SK-N-SH (cell line): ENCODE measurements around the gene DPEP1. TPM values are rescaled to one million over a fixed set of nuclear protein-coding genes. Genes with fewer than 3 reads are reported as not detected.

Experiments used
- CTCF ChIA-PET: fragments of 300-600, 350-600 bp; formaldehyde crosslinking; extraction: SDS; loops from one replicate; lab custom pipeline; 2021; lab: Yijun Ruan, JAX
- POLR2A ChIA-PET: fragments of 350-600 bp; sonication (Branson Sonifier 250); formaldehyde crosslinking; extraction: SDS; loops from one replicate; lab custom pipeline; 2020; ENCODE audit warnings: antibody characterized with exemption, inconsistent platforms; lab: Yijun Ruan, JAX
- DNase-seq: peaks from one replicate; pipeline ENCODE4 v3.0.0; 2012
- H2AFZ ChIP-seq: fragments of 200-600 bp; sonication (generic); 2 replicates; pipeline ENCODE4 v1.8.1; 2016; ENCODE audit warnings: antibody characterized with exemption, mild to moderate bottlenecking, low read depth
- H3F3A ChIP-seq: fragments of 200-600 bp; sonication (generic); replicated peaks from 2 replicates; pipeline ENCODE3; 2016; ENCODE audit warnings: antibody characterized with exemption, mild to moderate bottlenecking; ENCODE audit not compliant: insufficient read depth
- H3K27ac ChIP-seq, 2 experiments: fragments of 200-500 bp in 1 of 2; fragments of 200-600 bp in 1 of 2; sonication (Bioruptor generic) in 1 of 2; sonication (generic), shearing (Covaris generic) in 1 of 2; 2 replicates each; pipeline versions ENCODE4 v1.5.1 to v1.6.1; 2014 to 2016; ENCODE audit warnings: low read depth in 2 of 2, inconsistent platforms in 1 of 2, low read length in 1 of 2, mild to moderate bottlenecking in 1 of 2, mixed read lengths in 1 of 2
- H3K27me3 ChIP-seq: fragments of 200-600 bp; sonication (generic), shearing (Covaris generic); 2 replicates; pipeline ENCODE4 v1.6.1; 2016; ENCODE audit warnings: mixed run types; ENCODE audit not compliant: insufficient read depth
- H3K36me3 ChIP-seq, 2 experiments: fragments of 200-500 bp in 1 of 2; fragments of 200-600 bp in 1 of 2; sonication (Bioruptor generic) in 1 of 2; sonication (generic) in 1 of 2; replicated peaks in 1 of 2; 2 replicates each; pipeline versions ENCODE3 to v1.5.1; 2014 to 2016; ENCODE audit warnings: low read length in 1 of 2, mild to moderate bottlenecking in 1 of 2; ENCODE audit not compliant: insufficient read depth in 2 of 2, control insufficient read depth in 1 of 2
- H3K4me1 ChIP-seq, 2 experiments: fragments of 200-500 bp in 1 of 2; fragments of 200-600 bp in 1 of 2; sonication (Bioruptor generic) in 1 of 2; sonication (generic), shearing (Covaris generic) in 1 of 2; 2 replicates each; pipeline versions ENCODE4 v1.5.1 to v1.6.1; 2014 to 2016; ENCODE audit warnings: low read depth in 1 of 2, low read length in 1 of 2, mixed run types in 1 of 2; ENCODE audit not compliant: insufficient read depth in 2 of 2, control insufficient read depth in 1 of 2
- H3K4me2 ChIP-seq: fragments of 200-600 bp; sonication (generic), shearing (Covaris generic); 2 replicates; pipeline ENCODE4 v1.6.1; 2017; ENCODE audit warnings: mixed run types
- H3K4me3 ChIP-seq, 2 experiments: fragments of 200-500 bp in 1 of 2; fragments of 200-600 bp in 1 of 2; sonication (Bioruptor generic) in 1 of 2; sonication (generic), shearing (Covaris generic) in 1 of 2; 2 replicates each; pipeline versions ENCODE4 v1.5.1 to v1.8.1; 2014 to 2016; ENCODE audit warnings: low read depth in 2 of 2, inconsistent platforms in 1 of 2, low read length in 1 of 2, mild to moderate bottlenecking in 1 of 2, mixed read lengths in 1 of 2, moderate library complexity in 1 of 2
- H3K79me2 ChIP-seq: fragments of 200-600 bp; sonication (generic); 2 replicates; pipeline ENCODE4 v1.8.1; 2017; ENCODE audit warnings: mild to moderate bottlenecking; ENCODE audit not compliant: insufficient read depth
- H3K9ac ChIP-seq: fragments of 200-600 bp; sonication (generic); 2 replicates; pipeline ENCODE4 v1.6.1; 2017; ENCODE audit warnings: mixed run types
- H3K9me2 ChIP-seq: fragments of 200-600 bp; sonication (generic); 2 replicates; pipeline ENCODE4 v1.6.1; 2017; ENCODE audit warnings: mixed run types
- H3K9me3 ChIP-seq: fragments of 200-600 bp; sonication (generic); 2 replicates; pipeline ENCODE4 v1.6.1; 2017; ENCODE audit warnings: mixed run types, mild to moderate bottlenecking, moderate library complexity
- H4K20me1 ChIP-seq: fragments of 200-600 bp; sonication (generic); 2 replicates; pipeline ENCODE4 v1.6.1; 2017; ENCODE audit warnings: mild to moderate bottlenecking, mixed run types; ENCODE audit not compliant: insufficient read depth
- CTCF ChIP-seq: fragments of 200-600 bp; sonication (generic); IDR thresholded peaks from 2 replicates; pipeline ENCODE4 v1.6.1; 2017; ENCODE audit warnings: antibody characterized with exemption, mild to moderate bottlenecking, moderate library complexity
- ELF1 ChIP-seq: IDR thresholded peaks from 2 replicates; pipeline ENCODE4 v1.4.0; 2012
- FOSL2 ChIP-seq: IDR thresholded peaks from 2 replicates; pipeline ENCODE4 v1.4.0; 2012; ENCODE audit warnings: low read depth, mild to moderate bottlenecking, moderate library complexity, borderline replicate concordance
- FOXM1 ChIP-seq: IDR thresholded peaks from 2 replicates; pipeline ENCODE4 v1.4.0; 2012; ENCODE audit warnings: low read depth, mild to moderate bottlenecking
- IRF3 ChIP-seq: fragments of 150-350 bp; IDR thresholded peaks from 2 replicates; pipeline ENCODE4 v1.6.1; 2016; ENCODE audit warnings: mild to moderate bottlenecking, low read depth, low read length
- MEF2A ChIP-seq: IDR thresholded peaks from 2 replicates; pipeline ENCODE4 v1.4.0; 2012; ENCODE audit warnings: low read depth, borderline replicate concordance
- MXI1 ChIP-seq: IDR thresholded peaks from 2 replicates; pipeline ENCODE4 v1.6.1; 2012; ENCODE audit warnings: mild to moderate bottlenecking, low read depth, low read length, improper control_type of control experiment
- NRF1 ChIP-seq: IDR thresholded peaks from 2 replicates; pipeline ENCODE4 v1.6.1; 2012; ENCODE audit warnings: low read depth, mild to moderate bottlenecking, low read length
- PBX3 ChIP-seq: IDR thresholded peaks from 2 replicates; pipeline ENCODE4; 2012
- POLR2AphosphoS5 ChIP-seq: IDR thresholded peaks from 2 replicates; pipeline ENCODE4 v1.6.1; 2012; ENCODE audit warnings: low read depth, low read length
- REST ChIP-seq: IDR thresholded peaks from 2 replicates; pipeline ENCODE4 v1.6.1; 2012; ENCODE audit warnings: mild to moderate bottlenecking, low read depth, low read length, moderate library complexity
- RXRA ChIP-seq: IDR thresholded peaks from 2 replicates; pipeline ENCODE4 v1.4.0; 2012; ENCODE audit warnings: low read depth, mild to moderate bottlenecking, borderline replicate concordance
- SIN3A ChIP-seq: IDR thresholded peaks from 2 replicates; pipeline ENCODE4 v1.6.1; 2012; ENCODE audit warnings: low read depth, mild to moderate bottlenecking, low read length, moderate library complexity, borderline replicate concordance
- TAF1 ChIP-seq: IDR thresholded peaks from 2 replicates; pipeline ENCODE4 v1.6.1; 2012; ENCODE audit warnings: low read depth, mild to moderate bottlenecking, low read length, moderate library complexity, borderline replicate concordance
- USF2 ChIP-seq: fragments of 150-350 bp; IDR thresholded peaks from 2 replicates; pipeline ENCODE4 v1.6.1; 2017; ENCODE audit warnings: antibody characterized with exemption, low read length, low read depth, borderline replicate concordance
- YY1 ChIP-seq: IDR thresholded peaks from 2 replicates; pipeline ENCODE4 v1.4.0; 2012; ENCODE audit warnings: low read depth, mild to moderate bottlenecking
- ZBTB33 ChIP-seq: IDR thresholded peaks from 2 replicates; pipeline ENCODE4 v1.4.0; 2012; ENCODE audit warnings: low read depth, borderline replicate concordance
- WGBS: methylation state at CpG from one replicate; pipeline ENCODE4 v1.1.6; 2017; ENCODE audit warnings: low lambda C conversion rate; 5-methylcytosine and 5-hydroxymethylcytosine counted together
- polyA plus RNA-seq, 3 experiments: library from polyadenylated mRNA; depleted of rRNA; stranded (reverse); fragments of >200 nt; gene quantifications; 2 replicates each; pipeline ENCODE4 v1.2.3, GENCODE V29; 2012

The DPEP1 gene
- polyA plus RNA-seq, 1 of the 3 experiments (the other 2 are of a cell fraction), result 0.05 TPM

GRCh38 chr16:89610108-89610453 lies 3.4 kb upstream of the DPEP1 start:
- Histone ChIP-seq H3K4me1 (peaks cover 0 to 8% of the 10 kb centered on the region in 2 experiments; a peak in 1 of 4 replicates), H3K9me2 (no peaks in the 10 kb centered on the region), H3K27me3 (no peaks in the 10 kb centered on the region), H3K4me3 (no peak overlapping the region), H3F3A (peaks cover 6% of the 10 kb centered on the region), H2AFZ (no peak overlapping the region), H3K4me2 (no peak overlapping the region), H3K9me3 (no peaks in the 10 kb centered on the region), H3K36me3 (no peaks in the 10 kb centered on the region), H3K9ac (no peak overlapping the region), H3K79me2 (no peaks in the 10 kb centered on the region), H4K20me1 (no peaks in the 10 kb centered on the region), H3K27ac (no peak overlapping the region)
- TF ChIP-seq FOSL2, result no peak
- no peak for TF ChIP-seq YY1
- no peak for TF ChIP-seq USF2
- no peak for TF ChIP-seq SIN3A
- TF ChIP-seq PBX3, result no peak
- no peak for TF ChIP-seq CTCF
- no peak for TF ChIP-seq REST
- no peak for TF ChIP-seq TAF1
- no peak for TF ChIP-seq IRF3
- TF ChIP-seq FOXM1, result no peak
- TF ChIP-seq MEF2A, result no peak
- no peak for TF ChIP-seq ZBTB33
- TF ChIP-seq POLR2AphosphoS5, result no peak
- no peak for TF ChIP-seq RXRA
- TF ChIP-seq ELF1, result no peak
- no peak for TF ChIP-seq NRF1
- no peak for TF ChIP-seq MXI1
- ChIA-PET POLR2A (no interaction called here), CTCF (interaction anchor here (0.6 to 6.3 kb wide), 3 partner anchors 20 to 31 kb away, joined by 3 to 44 read pairs (median 3); no protein-coding TSS in a partner anchor)
- WGBS, result 55% methylated on average over 1 of the region's 1 CpG
- no peak for DNase-seq
